Coronary artery (tissue), 2 donors: Measurements from ENCODE around the gene TGFBR1.

Source experiments
- DNase-seq: peaks from one replicate; pipeline ENCODE4 v3.0.0-alpha.2; 2017; ENCODE audit warnings: low spot score
- H3K27ac ChIP-seq, 2 donors: fragments of 200-600 bp; sonication (generic); one replicate each; pipeline ENCODE4 v1.5.1; 2016 to 2019
- H3K4me3 ChIP-seq: fragments of 200-600 bp; sonication (generic); 2 replicates; pipeline ENCODE4 v1.5.1; 2016; ENCODE audit warnings: mild to moderate bottlenecking, moderate library complexity
- TF ChIP-seq, protein P1 (sequence below): fragments of 200-600 bp; sonication (generic); IDR thresholded peaks from one replicate; pipeline ENCODE4 v1.5.1; 2019; ENCODE audit warnings: antibody characterized with exemption

TGFBR1 gene

DNA sequence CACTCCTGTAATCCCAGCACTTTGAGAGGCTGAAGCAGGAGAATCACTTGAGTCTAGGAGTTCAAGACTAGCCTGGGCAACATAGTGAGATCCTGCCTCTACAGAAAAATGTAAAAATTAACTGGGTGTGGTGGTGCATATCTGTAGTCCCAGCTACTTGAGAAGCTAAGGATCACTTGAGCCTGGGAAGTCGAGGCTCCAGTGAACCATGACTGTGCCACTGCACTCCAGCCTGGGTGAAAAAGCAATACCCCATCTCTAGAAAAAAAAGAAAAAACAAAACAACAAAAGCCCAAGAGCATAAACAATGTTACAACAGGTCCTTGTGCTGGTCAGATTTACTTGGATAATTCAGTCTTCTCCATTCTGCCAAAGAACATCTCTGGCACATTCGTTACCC, 44.3 kb upstream of the TGFBR1 start:
- DNase-seq = no peak
- no peak overlapping the region for H3K4me3 ChIP-seq
- TF ChIP-seq, protein P1, sequence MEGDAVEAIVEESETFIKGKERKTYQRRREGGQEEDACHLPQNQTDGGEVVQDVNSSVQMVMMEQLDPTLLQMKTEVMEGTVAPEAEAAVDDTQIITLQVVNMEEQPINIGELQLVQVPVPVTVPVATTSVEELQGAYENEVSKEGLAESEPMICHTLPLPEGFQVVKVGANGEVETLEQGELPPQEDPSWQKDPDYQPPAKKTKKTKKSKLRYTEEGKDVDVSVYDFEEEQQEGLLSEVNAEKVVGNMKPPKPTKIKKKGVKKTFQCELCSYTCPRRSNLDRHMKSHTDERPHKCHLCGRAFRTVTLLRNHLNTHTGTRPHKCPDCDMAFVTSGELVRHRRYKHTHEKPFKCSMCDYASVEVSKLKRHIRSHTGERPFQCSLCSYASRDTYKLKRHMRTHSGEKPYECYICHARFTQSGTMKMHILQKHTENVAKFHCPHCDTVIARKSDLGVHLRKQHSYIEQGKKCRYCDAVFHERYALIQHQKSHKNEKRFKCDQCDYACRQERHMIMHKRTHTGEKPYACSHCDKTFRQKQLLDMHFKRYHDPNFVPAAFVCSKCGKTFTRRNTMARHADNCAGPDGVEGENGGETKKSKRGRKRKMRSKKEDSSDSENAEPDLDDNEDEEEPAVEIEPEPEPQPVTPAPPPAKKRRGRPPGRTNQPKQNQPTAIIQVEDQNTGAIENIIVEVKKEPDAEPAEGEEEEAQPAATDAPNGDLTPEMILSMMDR = no peak
- H3K27ac ChIP-seq = no peak overlapping the region

DNA sequence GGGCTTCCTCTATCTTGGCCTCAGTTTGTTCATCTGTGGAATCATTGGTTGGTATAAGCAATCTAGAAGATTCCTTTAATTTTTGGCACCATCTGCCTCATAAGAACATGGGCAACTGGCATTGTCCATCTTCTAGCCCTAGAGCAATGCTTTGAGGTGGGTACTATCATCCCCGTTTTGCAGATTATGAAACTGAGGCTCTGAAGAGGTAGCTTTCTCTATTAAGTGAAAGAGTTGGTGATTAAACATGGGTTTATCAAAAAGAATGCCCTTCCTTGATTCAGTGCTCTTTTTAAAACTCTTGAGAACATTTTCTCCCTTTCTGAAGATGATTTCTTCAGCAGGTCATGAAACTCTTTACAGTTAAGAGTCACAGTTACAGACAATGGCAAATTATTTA, 42.4 kb upstream of the TGFBR1 start:
- no peak for DNase-seq
- no peak overlapping the region for H3K27ac ChIP-seq
- H3K4me3 ChIP-seq = no peak overlapping the region
- TF ChIP-seq, protein P1 = no peak

DNA sequence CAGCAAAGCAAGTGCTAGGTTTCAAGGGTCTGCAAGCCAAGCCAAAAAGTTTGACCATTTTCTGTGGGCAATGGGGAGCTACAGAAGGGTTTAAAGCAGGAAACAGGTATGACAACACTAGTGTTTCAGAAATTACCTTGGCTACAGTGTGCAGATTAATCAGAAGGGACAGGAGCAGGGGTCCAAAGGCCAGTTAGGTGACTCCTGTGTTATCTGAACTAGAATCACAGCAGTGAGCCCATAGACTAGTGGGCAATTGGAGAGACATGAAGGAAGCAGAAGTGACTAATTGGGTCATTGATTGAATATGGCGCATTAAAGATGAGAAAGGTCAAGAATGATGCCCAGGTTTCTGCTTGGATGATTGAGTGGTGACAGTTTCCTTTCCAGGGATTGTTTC, 41.4 kb upstream of the TGFBR1 start:
- Histone ChIP-seq H3K4me3 (no peak overlapping the region), H3K27ac (no peak overlapping the region)
- DNase-seq = no peak
- TF ChIP-seq, protein P1 = no peak

DNA sequence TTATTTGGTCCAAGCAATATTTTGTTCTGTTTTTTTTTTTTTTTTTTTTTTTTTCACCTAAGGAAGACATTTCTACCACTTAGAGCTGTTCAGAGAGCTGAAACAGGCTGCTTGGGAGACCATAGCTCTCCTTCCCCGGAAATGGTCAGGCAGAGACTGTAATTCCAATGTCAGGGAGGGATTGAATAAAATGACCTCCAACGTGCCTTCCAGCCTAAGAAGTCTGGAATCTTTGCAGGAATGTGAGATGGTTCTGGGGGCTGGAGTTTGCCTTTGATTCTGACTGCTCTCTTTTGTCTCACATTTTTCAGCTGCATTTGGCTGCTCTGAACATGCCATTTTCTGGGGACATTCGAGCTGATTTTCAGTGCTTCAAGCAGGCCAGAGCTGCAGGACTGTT, 38.3 kb upstream of the TGFBR1 start:
- TF ChIP-seq, protein P1 = no peak

DNA sequence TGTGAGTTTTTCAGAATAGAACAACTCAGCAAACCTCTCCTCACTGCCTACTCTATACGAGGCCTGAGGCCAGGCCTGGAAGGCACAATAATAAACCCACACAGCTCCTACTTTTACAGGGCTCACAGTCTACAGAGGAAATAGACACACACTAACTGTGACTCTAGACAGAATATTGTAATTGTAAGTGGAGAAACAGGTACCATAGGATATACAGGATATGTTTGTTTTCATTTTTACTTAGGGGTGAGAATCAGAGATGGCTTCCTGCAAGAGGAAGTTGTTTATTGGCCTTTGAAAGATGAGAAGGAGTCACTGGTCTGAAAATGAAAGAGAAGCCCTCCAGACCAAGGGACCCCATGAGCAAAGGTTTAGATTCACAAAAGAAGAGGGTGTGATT, 35.8 kb upstream of the TGFBR1 start:
- no peak for DNase-seq
- Histone ChIP-seq H3K4me3 (no peak overlapping the region), H3K27ac (peak overlapping the region in 1 of 2 donors; percentile 2)
- TF ChIP-seq, protein P1 = no peak

More for the DNA sequence above, 38.3 kb upstream of the TGFBR1 start:
- H3K4me3 ChIP-seq = no peak overlapping the region
- no peak for DNase-seq
- H3K27ac ChIP-seq = no peak overlapping the region

DNA sequence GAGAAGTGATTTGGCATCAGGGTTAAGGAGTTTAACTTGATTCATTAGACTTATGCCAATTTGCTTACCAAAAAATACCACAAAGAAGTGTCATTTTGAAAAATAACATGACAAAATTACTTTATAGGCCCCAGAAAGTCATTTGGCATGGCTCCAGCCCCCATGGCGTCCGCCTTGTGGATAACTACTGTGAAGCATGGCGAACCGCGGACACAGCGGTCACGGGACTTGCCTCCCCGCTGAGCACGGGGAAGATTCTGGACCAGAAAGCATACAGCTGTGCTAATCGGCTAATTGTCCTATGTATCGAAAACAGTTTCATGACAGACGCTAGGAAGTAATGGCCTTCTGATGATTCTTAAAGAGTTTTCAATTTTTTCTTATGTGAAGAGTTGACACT, 35.4 kb upstream of the TGFBR1 start:
- no peak for DNase-seq
- TF ChIP-seq, protein P1 = no peak

DNA sequence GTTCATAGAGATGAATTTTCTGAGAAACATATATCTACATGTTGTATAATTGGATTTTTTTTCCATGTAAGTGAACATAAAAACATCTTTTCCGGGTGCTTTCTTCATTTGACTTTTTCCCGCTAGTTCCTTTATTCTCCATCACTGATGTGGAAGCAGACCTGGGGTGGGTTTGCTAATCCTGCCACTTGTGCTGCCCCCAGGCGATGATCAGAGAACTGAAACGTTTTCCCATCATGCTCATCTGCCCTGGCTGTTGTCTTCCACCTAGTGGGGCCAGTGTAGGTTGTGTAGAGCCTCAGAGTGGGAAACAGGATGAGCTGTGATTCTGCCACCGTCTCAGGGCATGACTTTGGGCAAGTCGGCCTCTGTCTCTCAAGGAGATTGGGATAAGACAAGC, 34.2 kb upstream of the TGFBR1 start:
- TF ChIP-seq, protein P1 = no peak
- Histone ChIP-seq H3K27ac (peak overlapping the region; percentile 11 to 46), H3K4me3 (no peak overlapping the region)
- no peak for DNase-seq

More for the DNA sequence above, 35.4 kb upstream of the TGFBR1 start:
- Histone ChIP-seq H3K27ac (peak overlapping the region in 1 of 2 donors; percentile 2), H3K4me3 (no peak overlapping the region)
